ENCODE data around the gene FMO2.

GRCh38 chr1:171158551-171158950, 26.5 kb upstream of the FMO2 start:
- TF ChIP-seq EZH2 (IDR thresholded peaks at IDR 0.05; ENCODE audit: insufficient read depth, poor library complexity, severe bottlenecking), result no peak
- no peak for TF ChIP-seq EZH2phosphoT487 (IDR thresholded peaks at IDR 0.05; ENCODE audit: insufficient read depth, low read depth)

All from GM23248 (cell line).